Suprapubic skin (tissue), 4 donors: ENCODE data around the gene PNRC2.
"Not testable (repeated sequence)": the region's sequence is repeated elsewhere in the genome, so short reads cannot be mapped to it uniquely, and the experiment has no call there.

Experiments used
- CTCF ChIP-seq, 2 donors: fragments of 200-600 bp in 1 of 2; fragments of 450-650 bp in 1 of 2; sonication (generic) in 1 of 2; IDR thresholded peaks; one replicate each; pipeline ENCODE4 v1.5.1; 2016 to 2019; ENCODE audit warnings: antibody characterized with exemption in 2 of 2, mild to moderate bottlenecking in 1 of 2, moderate library complexity in 1 of 2
- EP300 ChIP-seq: sonication (generic); formaldehyde crosslinking; IDR thresholded peaks from one replicate; pipeline ENCODE4 v1.6.1; 2017; ENCODE audit warnings: antibody characterized with exemption
- POLR2A ChIP-seq, 2 donors: fragments of 450-650 bp; IDR thresholded peaks; one replicate each; pipeline ENCODE4 v1.6.1; 2017; ENCODE audit warnings: antibody characterized with exemption in 2 of 2, mild to moderate bottlenecking in 2 of 2, moderate library complexity in 2 of 2
- POLR2AphosphoS5 ChIP-seq, 3 donors: sonication (generic); formaldehyde crosslinking; IDR thresholded peaks; one replicate each; pipeline ENCODE4 v1.6.1; 2017; ENCODE audit warnings: antibody characterized with exemption in 3 of 3

- not testable (repeated sequence) for TF ChIP-seq CTCF (IDR thresholded peaks at IDR 0.05); POLR2A (IDR thresholded peaks at IDR 0.05); EP300; POLR2AphosphoS5 (IDR thresholded peaks at IDR 0.05)
Measured at GRCh38 chr1:23958040-23958809, 1.4 kb upstream of the PNRC2 start.
